HCEC 1CT (cell line): ENCODE measurements around the gene LRRC14B.
"Not testable (repeated sequence)": the region's sequence is repeated elsewhere in the genome, so short reads cannot be mapped to it uniquely, and the experiment has no call there.

Experiments used
- DNase-seq: peaks from one replicate; pipeline ENCODE4 v3.0.0-alpha.2; 2017

The LRRC14B gene

DNA sequence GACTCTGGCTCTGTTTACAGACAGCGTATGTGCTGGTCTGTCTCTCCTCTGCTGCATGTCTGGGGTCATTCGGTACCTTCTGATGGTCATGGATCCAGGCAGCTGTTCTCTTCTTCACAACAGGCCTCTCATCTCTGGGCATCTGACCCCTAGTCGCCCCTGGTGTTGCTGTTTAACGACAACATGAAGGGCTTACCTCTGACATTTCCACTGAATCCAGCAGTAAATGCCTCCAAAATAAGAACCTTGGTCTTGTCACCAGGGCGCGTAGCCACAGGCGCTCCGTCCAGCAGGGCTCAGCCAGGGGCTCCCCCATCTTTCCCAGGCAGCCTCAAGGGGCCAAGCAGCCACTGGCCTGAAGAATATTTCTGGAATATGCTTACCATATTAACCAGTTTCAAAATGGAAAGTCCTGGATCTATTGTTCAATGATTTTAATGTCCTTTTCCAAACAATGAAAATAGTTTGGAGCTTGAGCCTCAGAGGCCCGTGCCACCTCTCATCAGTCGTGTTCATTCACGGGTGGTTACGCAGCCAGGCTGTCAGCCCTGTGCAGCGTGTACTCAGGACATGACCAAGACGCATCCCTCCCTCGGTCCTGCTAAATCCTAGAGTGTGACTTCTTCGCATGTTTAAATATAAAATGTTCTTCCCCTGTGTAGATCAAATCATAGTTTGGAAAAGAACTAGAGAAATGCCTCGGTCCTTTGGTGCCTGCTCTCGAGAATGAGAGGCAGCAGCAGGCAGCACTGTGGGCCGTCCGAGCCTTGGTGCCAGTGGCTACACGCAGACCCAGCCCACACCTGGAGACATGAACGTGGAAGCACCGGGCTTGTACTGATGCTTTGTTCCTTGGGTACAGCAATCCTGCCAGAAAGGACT lies 30.1 kb upstream of the LRRC14B start:
- no peak for DNase-seq

DNA sequence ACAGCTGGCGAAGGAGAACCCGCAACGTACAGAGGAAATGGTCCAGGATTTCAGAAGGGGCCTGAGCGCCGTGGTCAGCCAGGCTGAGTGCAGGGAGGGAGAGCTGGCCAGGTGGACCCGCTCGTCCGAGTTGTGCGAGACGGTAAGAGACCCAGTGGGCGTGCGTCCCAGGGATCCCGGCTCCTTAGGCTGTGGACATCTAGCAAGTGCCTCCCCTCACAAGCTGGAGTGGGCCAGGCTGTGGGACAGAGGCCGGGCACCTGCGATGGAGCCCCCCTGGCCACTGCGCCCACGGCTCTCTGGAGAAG lies 29.5 kb upstream of the LRRC14B start:
- DNase-seq = no peak

DNA sequence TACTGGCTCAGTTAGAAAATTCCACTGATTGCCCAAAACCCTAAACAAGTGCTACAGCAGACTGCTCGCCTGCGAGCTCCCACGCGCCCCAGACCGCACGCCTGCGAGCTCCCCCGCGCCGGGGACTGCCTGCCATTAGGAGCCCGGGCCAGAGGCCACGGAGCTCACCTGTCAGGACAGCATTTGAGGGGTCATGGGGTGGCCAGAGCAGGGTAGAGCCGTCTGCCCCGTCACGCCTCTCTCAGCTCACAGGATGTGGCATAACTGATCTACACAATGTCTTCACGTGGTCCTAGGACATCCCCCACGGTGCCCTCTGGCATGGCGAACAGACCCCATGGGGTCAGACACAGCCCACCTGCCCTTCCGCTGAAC lies 29.1 kb upstream of the LRRC14B start:
- DNase-seq = no peak

DNA sequence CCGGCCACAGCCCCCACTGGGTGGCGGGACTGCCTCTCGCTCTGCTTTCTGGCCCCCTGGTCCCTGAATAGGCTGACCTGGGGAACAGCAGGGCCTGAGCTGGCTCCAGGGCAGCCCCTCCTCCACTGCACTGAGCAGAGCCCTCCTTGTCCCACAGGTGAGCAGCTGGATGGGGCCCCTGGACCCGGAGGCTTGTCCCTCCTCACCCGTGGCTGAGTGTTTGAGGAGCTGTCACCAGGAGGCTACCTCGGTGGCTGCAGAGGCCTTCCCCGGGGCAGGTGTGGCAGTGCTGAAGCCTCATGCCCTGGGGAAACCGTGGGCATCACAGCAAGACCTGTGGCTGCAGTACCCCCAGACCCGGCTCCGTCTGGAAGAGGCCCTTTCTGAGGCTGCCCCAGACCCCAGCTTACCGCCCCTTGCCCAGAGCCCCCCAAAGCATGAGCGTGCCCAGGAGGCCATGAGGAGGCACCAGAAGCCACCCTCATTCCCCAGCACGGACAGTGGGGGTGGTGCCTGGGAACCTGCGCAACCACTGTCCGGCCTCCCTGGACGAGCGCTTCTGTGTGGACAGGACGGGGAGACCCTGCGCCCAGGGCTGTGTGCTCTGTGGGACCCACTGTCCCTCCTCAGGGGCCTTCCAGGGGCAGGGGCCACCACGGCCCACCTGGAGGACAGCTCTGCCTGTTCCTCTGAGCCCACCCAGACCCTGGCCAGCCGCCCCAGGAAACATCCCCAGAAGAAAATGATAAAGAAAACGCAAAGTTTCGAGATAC lies 28.5 kb upstream of the LRRC14B start:
- no peak for DNase-seq

DNA sequence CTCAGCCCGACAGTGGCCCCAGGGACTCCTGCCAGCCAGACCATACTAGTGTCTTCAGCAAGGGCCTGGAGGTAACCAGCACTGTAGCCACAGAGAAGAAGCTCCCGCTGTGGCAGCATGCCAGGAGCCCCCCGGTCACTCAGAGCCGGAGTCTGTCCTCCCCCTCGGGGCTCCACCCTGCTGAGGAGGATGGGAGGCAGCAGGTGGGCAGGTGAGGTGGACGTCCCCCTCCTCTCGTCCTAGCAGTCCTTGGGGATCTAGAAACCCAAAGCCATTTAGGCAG lies 28.0 kb upstream of the LRRC14B start:
- DNase-seq = no peak

DNA sequence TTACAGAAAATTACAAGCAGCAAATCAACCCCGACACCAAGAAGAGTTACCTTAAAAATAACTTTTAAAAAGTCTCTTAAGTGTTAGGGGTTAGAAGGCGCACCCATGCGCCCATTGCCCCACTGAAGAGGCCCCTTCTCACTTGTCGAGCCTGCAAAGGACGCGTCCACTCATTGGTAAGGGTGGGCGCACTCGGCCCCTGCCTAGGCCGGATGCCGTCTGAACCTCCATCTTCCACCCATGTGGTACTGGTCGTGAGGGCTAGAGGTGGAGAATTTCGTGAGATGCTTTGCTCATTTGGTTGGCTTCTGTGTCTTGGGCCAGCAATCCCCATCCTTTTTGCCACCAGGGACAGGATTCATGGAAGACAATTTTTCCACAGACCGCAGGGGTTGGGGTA lies 27.5 kb upstream of the LRRC14B start:
- no peak for DNase-seq

DNA sequence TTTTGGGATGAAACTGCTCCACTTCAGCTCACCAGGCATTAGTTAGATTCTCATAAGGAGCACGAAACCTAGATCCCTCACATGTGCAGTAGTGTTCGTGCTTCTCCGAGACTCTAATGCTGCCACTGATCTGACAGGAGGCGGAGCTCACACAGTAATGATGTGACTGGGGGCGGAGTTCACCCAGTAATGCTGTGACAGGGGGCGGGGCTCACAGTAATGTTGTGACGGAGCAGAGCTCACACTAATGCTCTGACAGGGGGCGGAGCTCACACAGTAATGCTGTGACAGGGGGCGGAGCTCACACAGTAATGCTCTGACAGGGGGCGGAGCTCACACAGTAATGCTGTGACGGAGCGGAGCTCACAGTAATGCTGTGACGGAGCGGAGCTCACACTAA lies 27.1 kb upstream of the LRRC14B start:
- DNase-seq = no peak

DNA sequence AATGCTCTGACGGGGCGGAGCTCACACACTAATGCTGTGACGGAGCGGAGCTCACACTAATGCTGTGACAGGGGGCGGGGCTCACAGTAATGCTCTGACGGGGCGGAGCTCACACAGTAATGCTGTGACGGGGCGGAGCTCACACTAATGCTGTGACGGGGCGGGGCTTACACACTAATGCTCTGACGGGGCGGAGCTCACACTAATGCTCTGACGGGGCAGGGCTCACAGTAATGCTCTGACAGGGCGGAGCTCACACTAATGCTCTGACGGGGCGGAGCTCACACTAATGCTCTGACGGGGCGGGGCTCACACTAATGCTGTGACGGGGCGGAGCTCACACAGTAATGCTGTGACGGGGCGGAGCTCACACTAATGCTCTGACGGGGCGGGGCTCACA lies 26.5 kb upstream of the LRRC14B start:
- DNase-seq = not testable (repeated sequence)

DNA sequence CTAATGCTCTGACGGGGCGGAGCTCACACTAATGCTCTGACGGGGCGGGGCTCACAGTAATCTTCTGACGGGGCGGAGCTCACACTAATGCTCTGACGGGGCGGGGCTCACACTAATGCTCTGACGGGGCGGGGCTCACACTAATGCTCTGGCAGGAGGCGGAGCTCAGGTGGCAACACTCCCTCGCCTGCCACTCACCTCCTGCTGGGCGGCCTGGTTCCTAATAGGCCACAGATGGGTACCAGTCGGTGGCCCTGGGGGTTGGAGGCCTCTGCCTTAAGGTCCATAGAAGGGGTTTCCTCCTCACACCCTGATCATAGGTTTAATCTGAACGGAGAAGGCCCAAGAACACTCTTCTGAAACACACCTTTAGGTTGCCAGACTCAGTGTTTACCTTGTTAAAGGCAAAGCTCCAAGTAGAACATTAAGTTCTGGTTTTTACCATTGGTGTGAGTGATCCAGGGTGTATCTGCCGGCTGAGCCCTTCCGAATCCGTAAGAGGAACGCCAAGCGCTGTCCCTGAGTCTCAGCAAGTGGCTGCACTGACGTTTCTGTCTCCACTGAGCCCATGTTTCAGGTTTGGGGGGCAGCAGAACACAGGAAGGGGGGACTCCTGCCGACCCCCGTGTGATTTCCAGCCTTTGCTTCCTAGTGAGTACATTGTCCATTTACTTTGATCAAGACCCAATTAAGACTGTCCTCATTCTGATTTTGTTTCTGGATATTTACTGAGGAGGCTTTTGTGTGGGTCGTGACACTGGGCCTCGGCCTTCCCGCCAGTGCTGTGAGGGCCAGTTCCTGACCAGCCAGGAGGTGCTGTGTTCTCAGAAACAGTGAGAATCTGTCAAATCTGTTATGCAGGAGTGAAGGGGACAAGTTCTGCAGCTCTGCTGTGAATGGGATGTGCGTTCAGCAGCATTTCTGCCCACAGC lies 24.6 kb upstream of the LRRC14B start:
- DNase-seq = no peak

DNA sequence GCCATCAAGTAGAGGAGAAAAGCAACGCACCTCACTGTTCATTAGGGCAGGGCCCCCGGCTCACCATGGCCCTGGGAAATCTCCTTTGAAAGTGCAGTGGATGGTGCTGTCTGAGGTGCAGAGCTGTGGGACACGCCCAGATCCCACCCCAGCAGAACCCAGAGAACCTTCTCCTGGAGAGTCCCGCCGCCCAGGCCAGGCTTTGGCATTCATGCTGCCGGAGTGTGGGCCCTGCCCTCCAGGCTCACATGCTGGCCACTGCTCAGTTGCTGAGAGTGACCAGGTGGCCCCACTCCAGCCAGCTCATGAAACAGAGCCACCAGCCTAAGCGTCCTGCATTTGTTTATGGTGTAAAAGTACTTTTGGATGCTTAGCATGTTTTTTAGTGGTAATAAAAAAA lies 23.8 kb upstream of the LRRC14B start:
- DNase-seq = no peak

DNA sequence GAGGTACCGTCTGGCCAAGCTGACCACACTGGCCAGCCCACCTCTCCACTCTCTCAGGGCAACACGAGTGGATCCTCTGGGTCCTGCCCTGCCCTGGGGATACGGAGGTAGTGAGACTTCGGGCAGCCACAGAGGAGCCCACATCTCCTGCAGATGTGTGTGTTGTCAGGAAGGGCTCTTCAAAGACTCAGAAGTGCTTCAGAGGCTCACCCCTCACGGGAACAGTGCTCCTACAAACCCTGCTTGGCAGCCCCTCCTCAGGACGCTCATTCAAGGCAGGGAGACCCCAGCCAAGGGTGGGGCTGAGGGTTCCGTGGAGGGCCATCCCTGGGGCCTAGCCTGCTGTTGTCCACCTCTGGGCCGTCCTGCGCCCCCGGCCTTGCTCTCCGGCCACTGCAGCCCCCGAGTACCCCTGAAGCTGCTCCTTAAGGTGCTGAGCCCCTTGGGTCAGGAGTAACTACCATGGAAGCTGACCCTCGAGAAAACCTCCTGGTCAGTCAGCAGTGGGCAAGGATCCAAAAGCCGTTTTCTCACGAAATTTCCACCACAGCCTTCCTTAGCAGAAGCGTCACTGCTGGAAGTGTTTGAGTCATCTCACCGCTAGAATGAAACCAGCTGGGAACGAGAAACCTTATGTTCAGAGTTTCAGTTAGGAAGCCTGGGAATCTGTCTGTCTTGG lies 23.2 kb upstream of the LRRC14B start:
- DNase-seq = peak; percentile 94

DNA sequence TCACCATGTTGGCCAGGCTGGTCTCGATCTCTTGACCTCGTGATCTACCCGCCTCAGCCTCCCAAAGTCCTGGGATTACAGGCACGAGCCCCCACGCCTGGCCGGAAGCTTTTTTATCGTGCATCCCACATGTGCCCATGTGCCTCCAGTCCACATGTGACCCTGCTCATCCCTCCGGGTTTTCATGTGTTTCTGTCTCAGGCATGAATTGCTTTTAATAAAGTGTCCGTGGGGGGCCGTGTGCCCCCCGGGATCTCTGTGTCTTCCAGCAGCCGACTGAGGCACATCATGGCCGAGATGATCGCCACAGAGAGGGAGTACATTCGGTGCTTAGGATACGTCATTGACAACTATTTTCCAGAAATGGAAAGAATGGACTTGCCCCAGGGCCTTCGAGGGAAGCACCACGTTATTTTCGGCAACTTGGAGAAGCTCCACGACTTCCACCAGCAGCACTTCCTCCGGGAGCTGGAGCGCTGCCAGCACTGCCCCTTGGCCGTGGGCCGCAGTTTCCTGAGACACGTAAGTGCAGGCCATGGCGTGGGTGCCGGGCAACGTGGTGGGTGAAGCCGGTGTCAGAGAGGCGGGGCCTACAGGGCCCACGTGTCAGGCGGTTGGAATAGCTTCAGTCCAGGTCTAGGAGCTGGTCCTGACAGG lies 22.1 kb upstream of the LRRC14B start:
- DNase-seq = no peak

DNA sequence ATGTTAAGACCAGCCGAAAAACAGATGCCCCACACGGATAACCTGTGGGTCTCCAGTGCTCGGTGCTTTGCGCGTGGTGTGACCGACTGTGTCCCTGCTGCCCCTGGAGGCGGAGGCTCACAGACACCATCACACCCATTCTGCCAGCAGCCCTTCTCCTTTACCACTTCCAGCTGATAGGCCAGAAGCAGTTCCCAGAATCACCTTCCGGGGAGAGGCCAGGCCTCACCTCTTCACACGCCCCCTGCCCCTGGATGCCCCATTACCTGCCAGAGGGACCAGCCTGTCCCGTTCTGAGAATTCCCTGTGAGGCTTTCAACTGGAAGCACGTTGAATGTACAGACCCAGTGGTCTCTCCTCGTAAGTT lies 21.6 kb upstream of the LRRC14B start:
- no peak for DNase-seq

DNA sequence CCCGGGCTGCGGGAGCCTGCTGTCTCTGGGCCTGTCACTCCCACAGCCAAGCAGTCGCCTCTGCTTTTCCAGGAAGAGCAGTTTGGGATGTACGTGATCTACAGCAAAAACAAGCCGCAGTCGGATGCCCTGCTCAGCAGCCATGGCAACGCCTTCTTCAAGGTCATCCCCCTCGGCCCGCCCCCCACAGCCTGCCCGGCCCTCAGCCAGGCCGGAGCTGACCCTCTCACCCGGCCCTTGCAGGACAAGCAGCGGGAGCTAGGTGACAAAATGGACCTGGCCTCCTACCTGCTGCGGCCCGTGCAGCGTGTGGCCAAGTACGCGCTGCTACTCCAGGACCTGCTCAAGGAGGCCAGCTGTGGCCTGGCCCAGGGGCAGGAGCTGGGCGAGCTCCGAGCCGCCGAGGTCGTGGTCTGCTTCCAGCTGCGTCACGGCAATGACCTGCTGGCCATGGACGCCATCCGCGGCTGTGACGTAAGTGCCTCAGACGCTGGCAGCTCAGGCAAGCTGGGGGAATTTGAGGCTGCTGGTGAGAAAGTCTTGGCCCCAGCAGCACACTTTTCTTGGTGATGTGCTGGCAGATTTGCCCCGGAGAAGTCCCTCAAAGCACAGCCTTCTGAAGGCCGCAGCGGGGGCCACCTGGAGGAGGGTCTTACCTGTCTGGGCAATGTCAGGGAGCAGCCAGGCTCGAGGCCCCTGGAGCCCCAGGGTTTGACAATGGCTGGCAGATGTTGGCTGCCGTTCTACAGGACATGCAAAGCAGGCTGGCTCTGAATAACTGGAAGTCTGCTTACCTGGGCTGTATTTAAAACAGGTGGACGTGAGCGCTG lies 20.1 kb upstream of the LRRC14B start:
- DNase-seq = no peak

DNA sequence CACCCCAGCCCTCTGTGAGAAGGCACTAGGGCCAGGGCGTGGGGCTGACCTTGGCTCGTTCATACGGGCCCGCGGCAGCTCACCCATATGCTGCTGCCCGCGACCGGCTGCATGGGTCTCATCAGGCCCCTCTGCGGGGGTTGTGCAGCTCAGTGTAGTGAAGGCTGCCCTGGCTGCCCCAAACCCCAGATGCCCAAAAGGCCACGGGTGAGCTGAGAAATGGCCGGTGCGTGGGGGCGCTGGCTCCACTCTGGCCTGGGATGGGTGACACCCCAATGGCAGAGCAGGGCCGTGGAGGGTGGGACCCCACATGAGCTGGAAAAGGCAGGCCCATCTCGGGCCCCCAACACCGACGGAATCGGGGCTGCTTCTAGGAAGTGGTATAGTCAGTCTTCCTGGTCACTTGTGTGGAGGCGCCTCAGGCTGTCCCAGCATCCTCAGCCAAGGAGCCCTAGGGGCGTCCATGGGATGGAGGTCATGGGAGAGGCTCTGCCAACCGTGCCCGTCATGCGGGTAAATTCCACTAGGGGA lies 19.4 kb upstream of the LRRC14B start:
- DNase-seq = no peak

DNA sequence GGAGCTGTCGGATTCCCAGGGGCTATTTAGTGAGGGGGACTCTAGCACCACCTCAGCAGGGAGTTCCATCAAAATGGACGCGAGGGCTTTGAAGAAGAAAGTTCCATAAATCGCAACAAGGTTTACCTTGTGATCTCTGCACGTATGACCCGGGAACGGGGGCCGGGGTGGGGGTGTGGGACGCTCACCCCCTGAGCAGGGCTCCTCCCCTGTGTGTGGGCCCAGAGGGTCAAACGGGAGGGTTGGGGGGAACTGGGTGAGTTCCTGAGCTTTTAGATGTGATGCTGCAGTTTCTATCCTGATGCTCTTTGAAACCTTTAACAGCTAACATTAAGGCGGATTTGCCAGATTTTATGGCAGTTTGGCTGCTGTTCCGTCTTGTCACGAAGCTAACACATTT lies 18.9 kb upstream of the LRRC14B start:
- no peak for DNase-seq

DNA sequence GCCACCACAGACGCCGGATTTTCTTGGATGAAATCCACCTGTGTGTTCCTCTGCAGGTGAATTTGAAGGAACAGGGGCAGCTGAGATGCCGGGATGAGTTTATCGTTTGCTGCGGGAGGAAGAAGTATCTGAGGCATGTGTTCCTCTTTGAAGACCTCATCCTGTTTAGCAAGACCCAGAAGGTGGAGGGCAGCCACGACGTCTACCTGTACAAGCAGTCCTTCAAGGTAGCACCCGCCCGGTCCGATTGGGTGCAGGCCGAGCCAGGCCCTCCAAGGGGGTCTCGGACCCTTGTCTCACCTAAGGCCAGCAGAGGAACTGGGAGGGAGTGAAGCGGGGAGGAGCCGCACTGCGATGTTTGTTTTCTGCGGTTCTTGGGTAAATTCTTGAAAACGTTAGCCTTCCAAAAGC lies 18.4 kb upstream of the LRRC14B start:
- no peak for DNase-seq

DNA sequence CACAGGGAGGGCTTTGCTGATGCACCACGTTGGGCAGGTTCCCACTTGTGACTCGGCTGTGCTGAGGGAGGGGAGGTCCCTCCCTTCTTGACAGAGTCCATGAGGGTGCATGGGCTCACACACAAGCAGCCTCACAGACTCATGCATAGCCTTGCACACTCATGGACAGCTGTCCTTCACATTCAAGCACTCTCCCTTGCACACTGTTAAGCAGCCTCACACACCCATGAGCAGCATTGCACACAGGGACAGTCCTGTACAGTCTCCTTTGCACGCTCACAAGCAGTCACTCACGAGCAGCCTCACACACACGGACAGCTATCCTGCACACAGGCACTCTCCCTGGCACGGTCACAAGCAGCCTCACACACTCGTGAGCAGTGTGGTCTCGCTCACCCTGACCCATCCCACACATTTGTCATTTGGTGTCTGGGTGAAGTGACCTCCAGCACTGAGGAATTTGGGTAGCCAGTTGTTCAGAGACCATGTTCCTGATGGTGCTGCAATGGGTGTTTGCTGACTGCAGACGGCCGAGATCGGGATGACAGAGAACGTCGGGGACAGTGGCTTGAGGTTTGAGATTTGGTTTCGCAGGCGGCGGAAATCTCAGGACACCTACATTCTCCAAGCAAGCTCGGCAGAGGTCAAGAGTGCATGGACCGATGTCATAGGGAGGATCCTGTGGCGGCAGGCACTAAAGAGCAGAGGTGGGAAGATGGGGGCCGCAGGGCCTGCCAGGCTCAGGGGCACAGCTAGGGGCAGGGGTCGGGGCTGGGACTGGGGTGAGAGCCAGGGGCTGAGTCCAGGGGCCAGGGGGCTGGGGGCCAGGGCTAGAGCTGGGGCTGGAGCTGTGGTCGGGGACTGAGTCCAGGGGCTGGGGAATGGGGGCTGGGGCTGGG lies 17.7 kb upstream of the LRRC14B start:
- DNase-seq = no peak

DNA sequence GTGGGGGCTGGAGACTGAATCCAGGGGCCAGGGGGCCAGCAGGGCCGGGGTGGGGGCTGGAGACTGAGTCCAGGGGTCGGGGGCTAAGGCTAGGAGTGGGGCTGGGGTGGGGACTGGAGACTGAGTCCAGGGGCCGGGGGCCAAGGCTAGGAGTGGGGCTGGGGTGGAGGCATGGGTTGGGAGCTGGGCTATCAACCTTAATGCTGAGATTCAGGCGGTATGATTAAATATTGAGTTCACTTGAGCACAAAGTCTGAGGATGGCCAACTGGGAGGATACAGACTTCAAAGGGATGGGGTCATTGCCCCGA lies 17.0 kb upstream of the LRRC14B start:
- no peak for DNase-seq

DNA sequence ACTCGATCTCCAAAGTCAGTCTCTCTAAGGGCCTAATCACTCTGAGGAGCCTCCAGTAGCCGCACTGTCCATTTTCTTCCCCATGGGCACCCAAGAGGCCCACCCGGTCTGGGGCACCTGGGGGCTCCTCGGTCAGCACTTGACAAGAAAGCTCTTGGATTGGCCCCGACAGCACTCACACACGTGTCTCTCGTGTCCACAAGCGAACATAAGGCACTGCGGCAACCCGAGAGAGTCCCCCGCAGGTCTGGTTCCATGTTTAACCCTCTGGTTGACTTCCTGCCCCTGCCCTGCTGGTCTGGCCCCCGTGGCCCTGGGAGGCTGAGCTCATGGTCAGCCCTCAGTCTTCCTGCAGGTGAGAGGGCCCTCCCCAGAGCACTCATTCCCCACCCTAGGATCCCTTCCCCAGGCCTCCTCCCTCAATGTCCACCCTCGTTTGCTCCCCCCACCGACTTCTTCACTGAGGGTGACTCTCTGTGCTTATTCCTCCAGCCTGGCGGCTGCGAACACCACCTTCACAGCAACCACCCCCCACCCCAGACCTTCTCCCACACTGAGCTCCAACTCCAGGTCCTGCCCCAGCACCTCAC lies 16.3 kb upstream of the LRRC14B start:
- DNase-seq = no peak
